Panc1 (cell line): ENCODE results near the gene PPP1R9B.

Source experiments
- SIN3A ChIP-seq: IDR thresholded peaks from 2 replicates; pipeline ENCODE4 v1.6.1; 2012; ENCODE audit warnings: low read depth, mild to moderate bottlenecking, low read length, moderate library complexity, borderline replicate concordance; ENCODE audit not compliant: insufficient read depth
- TF ChIP-seq, protein P1 (sequence below): fragments of 450-650 bp; IDR thresholded peaks from 2 replicates; pipeline ENCODE4 v1.5.1; 2017; ENCODE audit warnings: mild to moderate bottlenecking

DNA sequence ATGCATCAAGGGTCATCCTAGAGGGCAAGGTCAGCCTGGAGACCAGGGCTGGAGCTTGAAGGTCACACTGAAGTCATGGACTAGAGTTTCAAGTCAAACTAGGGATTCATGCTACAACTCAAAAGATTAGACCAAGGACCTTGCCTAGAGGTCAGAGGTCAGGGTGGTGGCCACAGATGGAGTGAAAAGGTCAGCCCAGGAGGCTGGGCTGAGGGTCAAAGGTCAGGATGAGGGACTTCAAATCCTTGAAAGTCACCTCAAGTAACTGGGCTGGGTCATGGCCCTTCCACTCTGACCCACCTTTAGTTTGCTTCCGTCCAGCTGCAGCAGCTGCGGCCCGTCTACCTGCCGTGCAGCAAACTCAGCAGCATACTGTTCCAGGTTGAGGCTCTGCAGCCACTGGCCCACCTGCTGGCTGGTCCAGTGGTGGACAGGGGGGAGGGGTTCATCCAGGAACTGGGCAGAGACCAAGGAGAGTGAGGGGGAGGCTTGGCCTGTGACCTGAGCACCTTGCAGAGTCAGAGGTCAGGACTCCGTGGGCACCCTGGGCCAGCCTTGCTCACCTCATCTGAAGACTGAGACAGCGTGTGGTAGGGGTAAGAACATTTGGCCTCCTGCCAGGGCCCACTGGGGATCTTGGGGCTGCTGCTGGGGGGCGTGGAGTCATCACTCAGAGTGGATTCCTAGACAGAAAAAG, 36.7 kb downstream of the PPP1R9B start:
- TF ChIP-seq SIN3A = no peak
- TF ChIP-seq, protein P1, sequence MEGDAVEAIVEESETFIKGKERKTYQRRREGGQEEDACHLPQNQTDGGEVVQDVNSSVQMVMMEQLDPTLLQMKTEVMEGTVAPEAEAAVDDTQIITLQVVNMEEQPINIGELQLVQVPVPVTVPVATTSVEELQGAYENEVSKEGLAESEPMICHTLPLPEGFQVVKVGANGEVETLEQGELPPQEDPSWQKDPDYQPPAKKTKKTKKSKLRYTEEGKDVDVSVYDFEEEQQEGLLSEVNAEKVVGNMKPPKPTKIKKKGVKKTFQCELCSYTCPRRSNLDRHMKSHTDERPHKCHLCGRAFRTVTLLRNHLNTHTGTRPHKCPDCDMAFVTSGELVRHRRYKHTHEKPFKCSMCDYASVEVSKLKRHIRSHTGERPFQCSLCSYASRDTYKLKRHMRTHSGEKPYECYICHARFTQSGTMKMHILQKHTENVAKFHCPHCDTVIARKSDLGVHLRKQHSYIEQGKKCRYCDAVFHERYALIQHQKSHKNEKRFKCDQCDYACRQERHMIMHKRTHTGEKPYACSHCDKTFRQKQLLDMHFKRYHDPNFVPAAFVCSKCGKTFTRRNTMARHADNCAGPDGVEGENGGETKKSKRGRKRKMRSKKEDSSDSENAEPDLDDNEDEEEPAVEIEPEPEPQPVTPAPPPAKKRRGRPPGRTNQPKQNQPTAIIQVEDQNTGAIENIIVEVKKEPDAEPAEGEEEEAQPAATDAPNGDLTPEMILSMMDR = no peak
